PFSK-1 (cell line): ENCODE results near the gene USP34.

ENCODE experiments used
- FOXP2 ChIP-seq: optimal IDR thresholded peaks from 2 replicates; pipeline ENCODE3; 2011; ENCODE audit warnings: borderline replicate concordance, control low read depth, inconsistent platforms; ENCODE audit not compliant: insufficient read depth; ENCODE audit errors: extremely low read length, extremely low read depth
- SIN3A ChIP-seq: IDR thresholded peaks from 2 replicates; pipeline ENCODE4 v1.6.1; 2012; ENCODE audit warnings: mild to moderate bottlenecking, low read length, moderate library complexity, borderline replicate concordance; ENCODE audit not compliant: insufficient read depth
- TF ChIP-seq, protein P1 (sequence below), 2 experiments: IDR thresholded peaks; 2 replicates each; pipeline versions ENCODE4 v1.6.1 to v1.8.0; 2011 to 2012; ENCODE audit warnings: low read depth in 2 of 2, low read length in 2 of 2, control low read depth in 1 of 2, inconsistent platforms in 1 of 2, mild to moderate bottlenecking in 1 of 2, moderate library complexity in 1 of 2; ENCODE audit not compliant: insufficient read depth in 1 of 2

DNA sequence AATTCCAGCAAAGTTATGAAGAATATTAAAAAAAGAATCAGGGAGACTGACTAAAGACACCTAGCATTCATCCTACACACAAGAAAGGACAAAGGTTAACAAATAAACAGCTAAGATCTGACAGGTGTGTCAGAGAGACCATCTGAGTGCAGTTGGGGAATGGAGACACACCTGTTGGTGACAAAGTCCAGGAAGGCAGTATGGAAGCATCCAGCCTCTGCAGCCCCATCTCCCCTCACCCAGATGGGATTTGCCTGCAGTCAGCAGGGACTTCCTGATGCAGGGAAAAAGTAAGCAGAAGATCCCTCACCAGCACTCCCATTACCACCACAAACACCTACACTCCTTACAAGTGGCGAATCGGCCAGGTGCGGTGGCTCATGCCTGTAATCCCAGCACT, 37.9 kb downstream of the USP34 start:
- no peak for TF ChIP-seq SIN3A
- TF ChIP-seq, protein P1, sequence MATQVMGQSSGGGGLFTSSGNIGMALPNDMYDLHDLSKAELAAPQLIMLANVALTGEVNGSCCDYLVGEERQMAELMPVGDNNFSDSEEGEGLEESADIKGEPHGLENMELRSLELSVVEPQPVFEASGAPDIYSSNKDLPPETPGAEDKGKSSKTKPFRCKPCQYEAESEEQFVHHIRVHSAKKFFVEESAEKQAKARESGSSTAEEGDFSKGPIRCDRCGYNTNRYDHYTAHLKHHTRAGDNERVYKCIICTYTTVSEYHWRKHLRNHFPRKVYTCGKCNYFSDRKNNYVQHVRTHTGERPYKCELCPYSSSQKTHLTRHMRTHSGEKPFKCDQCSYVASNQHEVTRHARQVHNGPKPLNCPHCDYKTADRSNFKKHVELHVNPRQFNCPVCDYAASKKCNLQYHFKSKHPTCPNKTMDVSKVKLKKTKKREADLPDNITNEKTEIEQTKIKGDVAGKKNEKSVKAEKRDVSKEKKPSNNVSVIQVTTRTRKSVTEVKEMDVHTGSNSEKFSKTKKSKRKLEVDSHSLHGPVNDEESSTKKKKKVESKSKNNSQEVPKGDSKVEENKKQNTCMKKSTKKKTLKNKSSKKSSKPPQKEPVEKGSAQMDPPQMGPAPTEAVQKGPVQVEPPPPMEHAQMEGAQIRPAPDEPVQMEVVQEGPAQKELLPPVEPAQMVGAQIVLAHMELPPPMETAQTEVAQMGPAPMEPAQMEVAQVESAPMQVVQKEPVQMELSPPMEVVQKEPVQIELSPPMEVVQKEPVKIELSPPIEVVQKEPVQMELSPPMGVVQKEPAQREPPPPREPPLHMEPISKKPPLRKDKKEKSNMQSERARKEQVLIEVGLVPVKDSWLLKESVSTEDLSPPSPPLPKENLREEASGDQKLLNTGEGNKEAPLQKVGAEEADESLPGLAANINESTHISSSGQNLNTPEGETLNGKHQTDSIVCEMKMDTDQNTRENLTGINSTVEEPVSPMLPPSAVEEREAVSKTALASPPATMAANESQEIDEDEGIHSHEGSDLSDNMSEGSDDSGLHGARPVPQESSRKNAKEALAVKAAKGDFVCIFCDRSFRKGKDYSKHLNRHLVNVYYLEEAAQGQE (IDR thresholded peaks at IDR 0.05; ENCODE audit: insufficient read depth in 1 of 2, low read depth in 2 of 2, low read length in 2 of 2): no peak
- TF ChIP-seq FOXP2: no peak
